SU-DHL-6 (cell line): ENCODE data around the gene C1QL4.
"Not testable (repeated sequence)": the region's sequence is repeated elsewhere in the genome, so short reads cannot be mapped to it uniquely, and the experiment has no call there.

Experiments used
- H2AFZ ChIP-seq: fragments of 200-600 bp; sonication (generic); 2 replicates; pipeline ENCODE4 v1.6.1; 2014; ENCODE audit warnings: low read depth, mild to moderate bottlenecking, moderate library complexity, mixed read lengths, antibody characterized with exemption, low read length; ENCODE audit not compliant: severe bottlenecking
- H3F3A ChIP-seq: fragments of 200-600 bp; shearing (Covaris generic); 2 replicates; pipeline ENCODE4 v1.6.0; 2016; ENCODE audit warnings: antibody characterized with exemption, mild to moderate bottlenecking; ENCODE audit not compliant: insufficient read depth
- H3K27ac ChIP-seq: fragments of 200-600 bp; sonication (generic); 2 replicates; pipeline ENCODE4 v1.5.1; 2016; ENCODE audit warnings: low read depth, mild to moderate bottlenecking, low read length, moderate library complexity, mixed read lengths
- H3K27me3 ChIP-seq: fragments of 200-600 bp; sonication (generic), shearing (Covaris generic); 2 replicates; pipeline ENCODE4 v1.6.0; 2014; ENCODE audit warnings: mild to moderate bottlenecking, low read length
- H3K36me3 ChIP-seq: fragments of 200-600 bp; sonication (generic); 2 replicates; pipeline ENCODE4 v1.6.1; 2014; ENCODE audit warnings: mild to moderate bottlenecking, low read length, mixed read lengths
- H3K4me2 ChIP-seq: fragments of 300-600, 200-600 bp; shearing (Covaris generic), sonication (generic); 2 replicates; pipeline ENCODE4 v1.6.0; 2014; ENCODE audit warnings: low read length, low read depth, mild to moderate bottlenecking; ENCODE audit not compliant: poor library complexity, severe bottlenecking
- H3K4me3 ChIP-seq: fragments of 200-600 bp; sonication (generic); 2 replicates; pipeline ENCODE4 v1.5.1; 2014; ENCODE audit warnings: antibody characterized with exemption, low read length, mild to moderate bottlenecking, mixed read lengths; ENCODE audit not compliant: insufficient read depth, poor library complexity, severe bottlenecking
- H3K79me2 ChIP-seq: fragments of 200-600 bp; sonication (generic); 2 replicates; pipeline ENCODE4 v1.6.1; 2014; ENCODE audit warnings: mild to moderate bottlenecking, low read length, moderate library complexity; ENCODE audit not compliant: insufficient read depth
- H3K9ac ChIP-seq: fragments of 200-600 bp; sonication (generic); 2 replicates; pipeline ENCODE4 v1.7.0; 2014; ENCODE audit warnings: mild to moderate bottlenecking, low read length
- H3K9me2 ChIP-seq: fragments of 200-600 bp; sonication (generic); replicated peaks from 2 replicates; pipeline ENCODE4 v1.6.1; 2014; ENCODE audit warnings: low read length; ENCODE audit not compliant: insufficient read depth
- H3K9me3 ChIP-seq: fragments of 200-600 bp; sonication (generic); 2 replicates; pipeline ENCODE4 v1.6.1; 2014; ENCODE audit warnings: low read length, mixed read lengths; ENCODE audit not compliant: insufficient read depth
- H4K20me1 ChIP-seq: fragments of 200-600 bp; sonication (generic); 2 replicates; pipeline ENCODE4 v1.6.1; 2014; ENCODE audit warnings: low read depth, mild to moderate bottlenecking, antibody characterized with exemption, low read length, moderate library complexity, mixed read lengths
- CTCF ChIP-seq: fragments of 200-600 bp; sonication (generic); IDR thresholded peaks from one replicate; pipeline ENCODE4 v1.5.1; 2017; ENCODE audit warnings: antibody characterized with exemption, mild to moderate bottlenecking, low read length, moderate library complexity; ENCODE audit not compliant: insufficient read depth, poor library complexity, severe bottlenecking
- EZH2phosphoT487 ChIP-seq: fragments of 200-600 bp; sonication (generic), shearing (Covaris generic); conservative IDR thresholded peaks from 2 replicates; pipeline ENCODE4 v1.6.1; 2018; ENCODE audit warnings: mild to moderate bottlenecking, antibody characterized with exemption, low read length, moderate library complexity, mixed read lengths

The C1QL4 gene

GRCh38 chr12:49336645-49337584 lies at the start of gene C1QL4:
Gene C1QL4 (minus strand): TSS chr12:49337188. CDS start chr12:49336477, 711 bp downstream.
- Histone ChIP-seq H3K79me2 (no peaks in the 10 kb centered on the region), H3F3A (no peaks in the 10 kb centered on the region), H3K9ac (peak within 1 kb of the TSS; percentile 52), H3K27me3 (no peaks in the 10 kb centered on the region), H3K9me3 (no peaks in the 10 kb centered on the region), H4K20me1 (no peaks in the 10 kb centered on the region), H3K27ac (no peak within 1 kb of the TSS), H3K4me3 (peak within 1 kb of the TSS; percentile 47), H3K36me3 (no peaks in the 10 kb centered on the region), H3K9me2 (no peaks in the 10 kb centered on the region), H3K4me2 (peak within 1 kb of the TSS; percentile 72), H2AFZ (peak within 1 kb of the TSS; percentile 95)
- TF ChIP-seq CTCF (peak; percentile 98), EZH2phosphoT487 (no peak)

GRCh38 chr12:49380184-49380583 lies 43.2 kb upstream of the C1QL4 start:
- H3K4me3 ChIP-seq, H2AFZ ChIP-seq, H3K9me3 ChIP-seq, H3K27me3 ChIP-seq, H3K27ac ChIP-seq, H4K20me1 ChIP-seq, H3K4me2 ChIP-seq, H3F3A ChIP-seq, H3K9me2 ChIP-seq, H3K36me3 ChIP-seq, H3K9ac ChIP-seq: not testable (repeated sequence)
- H3K79me2 ChIP-seq = peaks cover 76% of the 10 kb centered on the region

GRCh38 chr12:49377386-49377785 lies 40.4 kb upstream of the C1QL4 start:
- Histone ChIP-seq H3F3A (no peaks in the 10 kb centered on the region), H4K20me1 (0 out of 2 replicates have a peak, but pooled peaks cover 3% of the 10 kb centered on the region), H3K4me3 (no peak overlapping the region), H2AFZ (no peak overlapping the region), H3K79me2 (peaks cover 72% of the 10 kb centered on the region), H3K27ac (no peak overlapping the region), H3K4me2 (no peak overlapping the region), H3K9ac (no peak overlapping the region), H3K27me3 (no peaks in the 10 kb centered on the region), H3K9me2 (no peaks in the 10 kb centered on the region), H3K36me3 (no peaks in the 10 kb centered on the region), H3K9me3 (no peaks in the 10 kb centered on the region)
- TF ChIP-seq CTCF (no peak), EZH2phosphoT487 (no peak)

GRCh38 chr12:49375406-49375805 lies 38.4 kb upstream of the C1QL4 start:
- H3K4me2 ChIP-seq = no peak overlapping the region
- 0 out of 2 replicates have a peak, but pooled peaks cover 3% of the 10 kb centered on the region for H4K20me1 ChIP-seq
- H3K36me3 ChIP-seq = no peaks in the 10 kb centered on the region
- no peaks in the 10 kb centered on the region for H3K9me2 ChIP-seq
- no peaks in the 10 kb centered on the region for H3K9me3 ChIP-seq
- TF ChIP-seq EZH2phosphoT487 = no peak
- no peak for TF ChIP-seq CTCF
- H3K27me3 ChIP-seq = no peaks in the 10 kb centered on the region
- no peak overlapping the region for H2AFZ ChIP-seq
- no peaks in the 10 kb centered on the region; the same call in 1 of the 2 replicates for H3F3A ChIP-seq
- H3K27ac ChIP-seq = no peak overlapping the region
- H3K4me3 ChIP-seq = no peak overlapping the region
- H3K9ac ChIP-seq = no peak overlapping the region
- peaks cover 74% of the 10 kb centered on the region for H3K79me2 ChIP-seq
